Measurements from ENCODE around the gene ADCY2. TPM values are rescaled to one million over a fixed set of nuclear protein-coding genes. Genes with fewer than 3 reads are reported as not detected.

ADCY2 gene
- total and polyA plus RNA-seq, 2 of the 13 experiments (the other 11 are each of a cell fraction or from before 2014, with no cell fraction given) = not detected

GRCh38 chr5:7827610-7828009, 431.7 kb downstream of the ADCY2 start:
- H3K4me1 ChIP-seq (ENCODE audit: insufficient read depth, low read length) = no peaks in the 10 kb centered on the region
- in situ Hi-C loops (cut with HindIII; ENCODE audit: extremely low pct_ligation_motif_present, low pct_unique_long_range_greater_than_20kb) (no loop called here), intact Hi-C loops (cut with micrococcal nuclease; ENCODE audit: unreplicated experiment) (no loop called here)
- no peaks in the 10 kb centered on the region for H4K20me1 ChIP-seq (ENCODE audit: insufficient read depth, low read length)
- H2AFZ ChIP-seq (ENCODE audit: low read length) = no peak overlapping the region
- ChIA-PET CTCF (ENCODE audit: low intra/inter-chr PET ratio, low total read pairs) (no interaction called here), POLR2A (no interaction called here)
- H3K27ac ChIP-seq (ENCODE audit: extremely low read length, insufficient read depth, low read length) = no peak overlapping the region
- no peaks in the 10 kb centered on the region for H3K79me2 ChIP-seq (ENCODE audit: insufficient read depth, low read length)
- H3K9ac ChIP-seq (ENCODE audit: insufficient read depth, low read depth, low read length) = no peak overlapping the region
- no peak for DNase-seq (ENCODE audit: low spot score)
- no peak overlapping the region for H3K4me3 ChIP-seq (replicated peaks in 1 of 3; ENCODE audit: insufficient read depth in 1 of 3, low read depth in 2 of 3, low read length in 3 of 3)
- WGBS (ENCODE audit: low lambda C conversion rate) = 21% methylated on average over 6 of the region's 6 CpGs
- FAIRE-seq = no peak
- H3K9me3 ChIP-seq (ENCODE audit: low read length) = no peaks in the 10 kb centered on the region
- TF ChIP-seq STAT6 (CRISPR knock-in tag; IDR thresholded peaks at IDR 0.05; ENCODE audit: borderline replicate concordance) (no peak), ZBTB4 (CRISPR knock-in tag; IDR thresholded peaks at IDR 0.05; ENCODE audit: borderline replicate concordance) (no peak), NAIF1 (CRISPR knock-in tag; IDR thresholded peaks at IDR 0.05; ENCODE audit: borderline replicate concordance) (no peak), ATF4 (CRISPR knock-in tag; IDR thresholded peaks at IDR 0.05) (no peak), ZNF350 (CRISPR knock-in tag; IDR thresholded peaks at IDR 0.05; ENCODE audit: borderline replicate concordance, low read depth) (no peak), ZNF343 (CRISPR knock-in tag; IDR thresholded peaks at IDR 0.05) (no peak), ZFP36L2 (CRISPR knock-in tag; IDR thresholded peaks at IDR 0.05) (no peak), ZNF605 (CRISPR knock-in tag; IDR thresholded peaks at IDR 0.05) (no peak), ZSCAN12 (CRISPR knock-in tag; IDR thresholded peaks at IDR 0.05) (no peak), EZH2 (conservative IDR thresholded peaks at IDR 0.05; ENCODE audit: low read depth, low read length) (no peak), GATAD2A (CRISPR knock-in tag; IDR thresholded peaks at IDR 0.05) (no peak), ZNF724P (CRISPR knock-in tag; IDR thresholded peaks at IDR 0.05; ENCODE audit: borderline replicate concordance) (no peak), ZNF570 (CRISPR knock-in tag; IDR thresholded peaks at IDR 0.05; ENCODE audit: borderline replicate concordance) (no peak)
- ATAC-seq = no peak; the same call in 2 of the 3 replicates
- BruUV-seq (replicated peaks) = no TSS peak
- no peaks in the 10 kb centered on the region for H3K36me3 ChIP-seq (replicated peaks in 1 of 2; ENCODE audit: control insufficient read depth in 1 of 2, insufficient read depth in 2 of 2, low read length in 2 of 2)
- peaks cover 3 to 53% of the 10 kb centered on the region in 2 experiments; a peak in 4 of 5 replicates for H3K27me3 ChIP-seq (ENCODE audit: control insufficient read depth in 1 of 2, insufficient read depth in 2 of 2, low read length in 2 of 2)
- no peak overlapping the region for H3K4me2 ChIP-seq (ENCODE audit: low read depth, low read length)
